NT2/D1 (cell line): ENCODE data around the gene PAPPA.

Experiments used
- DNase-seq: peaks from one replicate; pipeline ENCODE4 v3.0.0-alpha.2; 2011; ENCODE audit warnings: low read depth, low spot score
- H3K27me3 ChIP-seq: 2 replicates; pipeline ENCODE4 v1.6.0; 2011; ENCODE audit warnings: mild to moderate bottlenecking; ENCODE audit not compliant: insufficient read length, insufficient read depth
- H3K36me3 ChIP-seq: 2 replicates; pipeline ENCODE4 v1.6.1; 2011; ENCODE audit warnings: mild to moderate bottlenecking, low read length, mixed read lengths; ENCODE audit not compliant: insufficient read depth, insufficient read length
- H3K4me1 ChIP-seq: 2 replicates; pipeline ENCODE4 v1.5.1; 2011; ENCODE audit not compliant: insufficient read depth, insufficient read length
- H3K4me3 ChIP-seq: 2 replicates; pipeline ENCODE4 v1.5.1; 2011; ENCODE audit warnings: low read depth; ENCODE audit not compliant: insufficient read length
- H3K9ac ChIP-seq: 2 replicates; pipeline ENCODE4 v1.6.0; 2011; ENCODE audit warnings: low read depth; ENCODE audit not compliant: insufficient read length
- H3K9me3 ChIP-seq: 2 replicates; pipeline ENCODE4 v1.5.1; 2011; ENCODE audit warnings: mild to moderate bottlenecking, low read length; ENCODE audit not compliant: insufficient read depth
- SUZ12 ChIP-seq: IDR thresholded peaks from 2 replicates; pipeline ENCODE4 v1.6.1; 2011; ENCODE audit not compliant: insufficient read length, insufficient read depth; ENCODE audit errors: extremely low read depth
- YY1 ChIP-seq: IDR thresholded peaks from 2 replicates; pipeline ENCODE4 v1.6.1; 2011; ENCODE audit not compliant: insufficient read length, insufficient read depth
- ZNF274 ChIP-seq: IDR thresholded peaks from 2 replicates; pipeline ENCODE4 v1.6.1; 2011; ENCODE audit warnings: mild to moderate bottlenecking, low read depth, low read length

PAPPA gene

GRCh38 chr9:116160676-116161571 is 7.3 kb downstream of the PAPPA start:
- TF ChIP-seq SUZ12 (no peak), ZNF274 (no peak), YY1 (no peak)
- H3K27me3 ChIP-seq = no peaks in the 10 kb centered on the region

GRCh38 chr9:116162241-116162781 is 8.7 kb downstream of the PAPPA start:
- no peak overlapping the region for H3K4me3 ChIP-seq
- no peaks in the 10 kb centered on the region for H3K27me3 ChIP-seq
- DNase-seq = no peak
- H3K9ac ChIP-seq = no peak overlapping the region
- no peaks in the 10 kb centered on the region for H3K4me1 ChIP-seq
- H3K9me3 ChIP-seq = no peaks in the 10 kb centered on the region
- TF ChIP-seq ZNF274 (no peak), YY1 (no peak), SUZ12 (no peak)
- H3K36me3 ChIP-seq = peaks cover 20% of the 10 kb centered on the region

More at GRCh38 chr9:116160676-116161571, 7.3 kb downstream of the PAPPA start:
- Histone ChIP-seq H3K36me3 (peaks cover 20% of the 10 kb centered on the region), H3K4me1 (no peaks in the 10 kb centered on the region), H3K9me3 (no peaks in the 10 kb centered on the region), H3K9ac (no peak overlapping the region), H3K4me3 (no peak overlapping the region)
- DNase-seq = no peak

- H3K9me3 ChIP-seq = no peaks in the 10 kb centered on the region
- no peaks in the 10 kb centered on the region for H3K27me3 ChIP-seq
- no peak for TF ChIP-seq ZNF274
- TF ChIP-seq SUZ12 = no peak
- no peak for TF ChIP-seq YY1
- peaks cover 20% of the 10 kb centered on the region for H3K36me3 ChIP-seq
- no peak overlapping the region for H3K9ac ChIP-seq
- H3K4me1 ChIP-seq = no peaks in the 10 kb centered on the region
- H3K4me3 ChIP-seq = no peak overlapping the region
- no peak for DNase-seq
Measured at GRCh38 chr9:116163293-116164055, 9.9 kb downstream of the PAPPA start.

- no peaks in the 10 kb centered on the region for H3K9me3 ChIP-seq
- peaks cover under 1% of the 10 kb centered on the region for H3K36me3 ChIP-seq
- H3K27me3 ChIP-seq = no peaks in the 10 kb centered on the region
- no peak overlapping the region for H3K9ac ChIP-seq
- DNase-seq = no peak
- TF ChIP-seq ZNF274 = no peak
- TF ChIP-seq YY1 = no peak
- TF ChIP-seq SUZ12 = no peak
- H3K4me1 ChIP-seq = no peaks in the 10 kb centered on the region
- no peak overlapping the region for H3K4me3 ChIP-seq
Measured at GRCh38 chr9:116165912-116166311, 12.3 kb downstream of the PAPPA start.

GRCh38 chr9:116166713-116167112 is 13.1 kb downstream of the PAPPA start:
- Histone ChIP-seq H3K9ac (no peak overlapping the region), H3K27me3 (no peaks in the 10 kb centered on the region), H3K4me1 (no peaks in the 10 kb centered on the region), H3K4me3 (no peak overlapping the region), H3K9me3 (no peaks in the 10 kb centered on the region), H3K36me3 (no peaks in the 10 kb centered on the region)
- no peak for TF ChIP-seq ZNF274
- DNase-seq = no peak

- Histone ChIP-seq H3K27me3 (no peaks in the 10 kb centered on the region), H3K36me3 (no peaks in the 10 kb centered on the region), H3K9ac (no peak overlapping the region), H3K4me1 (no peaks in the 10 kb centered on the region), H3K9me3 (no peaks in the 10 kb centered on the region), H3K4me3 (no peak overlapping the region)
- DNase-seq = no peak
- TF ChIP-seq YY1 (no peak), ZNF274 (no peak), SUZ12 (no peak)
Measured at GRCh38 chr9:116168231-116168630, 14.6 kb downstream of the PAPPA start.

GRCh38 chr9:116172216-116172615 is 18.6 kb downstream of the PAPPA start:
- Histone ChIP-seq H3K9me3 (no peaks in the 10 kb centered on the region), H3K36me3 (peaks cover 7% of the 10 kb centered on the region), H3K27me3 (no peaks in the 10 kb centered on the region), H3K4me3 (no peak overlapping the region), H3K4me1 (no peaks in the 10 kb centered on the region), H3K9ac (no peak overlapping the region)
- DNase-seq = no peak
- no peak for TF ChIP-seq YY1
- no peak for TF ChIP-seq ZNF274
